Ovary (tissue), 9 donors: ENCODE data around the gene APH1A. TPM values are rescaled to one million over a fixed set of nuclear protein-coding genes. Genes with fewer than 3 reads are reported as not detected.

Experiments used
- DNase-seq, 5 donors: peaks; one replicate each; pipeline ENCODE4 v3.0.0-alpha.2; 2019 to 2020
- H3K27ac ChIP-seq, 2 donors: fragments of 200-600 bp; one replicate each; pipeline versions ENCODE4 v1.5.1 to v1.8.0; 2019 to 2022
- H3K27me3 ChIP-seq: fragments of 200-600 bp; one replicate; pipeline ENCODE4 v1.8.0; 2022
- H3K36me3 ChIP-seq: fragments of 200-600 bp; sonication (generic); one replicate; pipeline ENCODE4 v1.5.1; 2019
- H3K4me1 ChIP-seq: one replicate; pipeline ENCODE4 v1.8.1; 2013; ENCODE audit warnings: mild to moderate bottlenecking, moderate library complexity; ENCODE audit not compliant: insufficient read depth
- H3K4me3 ChIP-seq: fragments of 200-600 bp; sonication (generic); one replicate; pipeline ENCODE4 v1.5.1; 2017
- H3K9me3 ChIP-seq, 2 donors: fragments of 200-600 bp in 1 of 2; sonication (generic) in 1 of 2; one replicate each; pipeline versions ENCODE4 v1.5.1 to v1.8.1; 2013 to 2019; ENCODE audit warnings: mild to moderate bottlenecking in 1 of 2, moderate library complexity in 1 of 2
- CTCF ChIP-seq, 3 donors: fragments of 450-650 bp in 2 of 3; fragments of 200-600 bp in 1 of 3; IDR thresholded peaks; one replicate each; pipeline versions ENCODE4 v1.5.1 to v1.8.0; 2016 to 2022; ENCODE audit warnings: antibody characterized with exemption in 3 of 3, mild to moderate bottlenecking in 1 of 3
- EP300 ChIP-seq: sonication (generic); formaldehyde crosslinking; IDR thresholded peaks from one replicate; pipeline ENCODE4 v1.6.1; 2017; ENCODE audit warnings: antibody characterized with exemption
- POLR2A ChIP-seq: fragments of 450-650 bp; IDR thresholded peaks from one replicate; pipeline ENCODE4 v1.6.1; 2017; ENCODE audit warnings: antibody characterized with exemption, mild to moderate bottlenecking, moderate library complexity
- WGBS, 3 donors: extraction: QIAGEN DNeasy Blood & Tissue Kit in 1 of 3; methylation state at CpG; one replicate each; pipeline versions ENCODE4 v1.1.5 to v1.1.7; 2013 to 2017; 5-methylcytosine and 5-hydroxymethylcytosine counted together
- intact Hi-C, 4 donors: fragments of 100-400 bp; cut with DNase I; formaldehyde crosslinking; loops; one replicate each; pipeline versions ENCODE4 v1.11.0 to v1.15.1; 2022 to 2023
- polyA plus RNA-seq, 2 donors: library from polyadenylated mRNA; stranded (reverse); fragments of 200-250 nt in 1 of 2; fragments of 350-450 nt in 1 of 2; fragmentation: Illumina TruSeq in 1 of 2; extraction: RNeasy Lipid Tissue Mini Kit (QIAGEN cat#74804) in 1 of 2; gene quantifications; one replicate each; pipeline ENCODE4 v1.2.3, GENCODE V29; 2013 to 2014
- total RNA-seq, 7 donors: library from RNA; depleted of rRNA in 2 of 7; stranded (reverse); fragments of >200 nt in 2 of 7; fragmentation: NEBNext Ultra II Directional in 3 of 7; extraction: Animal tissue kit (Norgen Biotek cat#: 25700) in 3 of 7; gene quantifications; one replicate each; pipeline versions ENCODE4 v1.1.0 to v1.2.4, GENCODE V29; 2016 to 2023
- donor health status: DM: no; HTN: no; CAD: no; lungs with moderate emphysema.
- donor health status: DM: no; HTN: no; CAD: no.
- donor health status: Bipolar disorder and iron deficiency.
- donor health status: DM: yes; HTN: yes; CAD: no.
- donor health status: DM: no; HTN: no; CAD: no.
- donor health status: DM: yes; HTN: yes; CAD: no.

The APH1A gene
- total and polyA plus RNA-seq, 9 donors: 80.0 to 151 (median 116) TPM

GRCh38 chr1:150259758-150260669 lies 8.8 kb downstream of the APH1A start:
- no peak overlapping the region for H3K4me3 ChIP-seq
- H3K36me3 ChIP-seq: no peaks in the 10 kb centered on the region
- no peaks in the 10 kb centered on the region for H3K9me3 ChIP-seq
- intact Hi-C loops: no loop called here
- peak; percentile 62 to 85 (median 77) for DNase-seq
- H3K4me1 ChIP-seq: peaks cover 4% of the 10 kb centered on the region
- H3K27ac ChIP-seq: peak overlapping the region; percentile 50 to 72
- TF ChIP-seq POLR2A (no peak), CTCF (IDR thresholded peaks at IDR 0.05) (no peak), EP300 (no peak)
- 5 to 9% (median 6%) methylated on average over 11 of the region's 11 CpGs for WGBS, 3 donors
- no peaks in the 10 kb centered on the region for H3K27me3 ChIP-seq

DNA sequence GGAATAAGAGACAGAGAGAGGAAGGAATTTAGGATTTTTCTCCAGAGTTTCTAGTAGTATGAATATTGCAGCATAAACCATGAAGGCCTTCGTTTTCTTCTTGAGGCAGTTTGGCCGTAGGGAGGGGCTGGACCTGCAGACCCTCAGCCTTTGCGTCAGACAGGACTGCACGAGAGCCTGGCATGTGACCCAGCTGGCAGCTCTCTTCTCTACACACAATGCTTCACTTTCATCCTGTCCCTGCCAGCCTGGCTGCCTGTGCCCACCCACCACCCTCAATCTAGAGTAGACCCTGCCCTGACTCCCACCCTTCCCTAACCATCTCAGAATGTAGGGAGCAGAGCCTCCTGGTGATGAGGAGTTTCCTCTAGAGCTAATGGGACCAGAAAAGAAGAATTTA lies 9.6 kb downstream of the APH1A start:
- intact Hi-C loops: no loop called here
- no peaks in the 10 kb centered on the region for H3K9me3 ChIP-seq
- H3K27ac ChIP-seq: peak overlapping the region; percentile 50 to 72
- no peak for TF ChIP-seq POLR2A
- no peak for TF ChIP-seq EP300
- TF ChIP-seq CTCF (IDR thresholded peaks at IDR 0.05): no peak
- no peak overlapping the region for H3K4me3 ChIP-seq
- DNase-seq: peak in 3 of 5 donors; percentile 44 to 53 (median 46)
- H3K4me1 ChIP-seq: peaks cover 4% of the 10 kb centered on the region
- no peaks in the 10 kb centered on the region for H3K36me3 ChIP-seq
- WGBS, 3 donors: 33 to 41% (median 36%) methylated on average over 4 of the region's 4 CpGs
- no peaks in the 10 kb centered on the region for H3K27me3 ChIP-seq

DNA sequence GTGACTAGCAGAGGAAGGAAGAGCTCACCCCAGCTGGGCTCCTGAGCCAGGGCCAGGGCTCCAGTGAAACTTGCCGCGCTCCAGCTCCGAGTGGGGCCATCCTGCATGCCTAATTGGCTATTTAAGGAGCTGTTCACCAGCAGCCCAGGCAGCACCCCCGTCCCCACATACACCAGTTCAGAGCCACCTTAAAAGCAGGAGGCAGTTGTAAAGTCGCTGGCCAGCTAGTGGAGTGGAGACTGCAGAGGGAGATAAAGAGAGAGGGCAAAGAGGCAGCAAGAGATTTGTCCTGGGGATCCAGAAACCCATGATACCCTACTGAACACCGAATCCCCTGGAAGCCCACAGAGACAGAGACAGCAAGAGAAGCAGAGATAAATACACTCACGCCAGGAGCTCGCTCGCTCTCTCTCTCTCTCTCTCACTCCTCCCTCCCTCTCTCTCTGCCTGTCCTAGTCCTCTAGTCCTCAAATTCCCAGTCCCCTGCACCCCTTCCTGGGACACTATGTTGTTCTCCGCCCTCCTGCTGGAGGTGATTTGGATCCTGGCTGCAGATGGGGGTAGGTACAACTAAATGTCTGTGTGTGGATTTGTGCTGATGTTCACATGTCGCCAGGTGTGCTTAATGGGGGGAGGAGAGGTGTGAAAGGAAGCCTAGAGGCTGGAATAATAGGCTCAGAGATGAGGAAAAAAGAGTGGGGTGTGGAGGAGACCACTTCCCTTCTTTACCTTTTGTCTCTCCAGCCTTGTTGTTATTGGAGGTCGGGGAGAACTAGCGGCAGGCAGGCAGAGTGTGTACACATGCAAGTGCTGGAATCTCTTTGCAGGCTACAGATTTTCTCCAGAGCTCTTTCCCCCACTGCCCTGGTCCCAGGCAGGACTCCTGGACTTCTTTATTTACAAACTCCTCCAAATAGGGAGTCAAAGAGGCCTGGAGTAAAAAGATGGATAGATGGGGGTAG lies 10.9 kb downstream of the APH1A start, which contains the start of gene CA14:
Gene CA14 (plus strand): TSS at position 151 of the 962 bp plus-strand sequence. CDS start 355 bp downstream, at position 506.
- TF ChIP-seq CTCF (IDR thresholded peaks at IDR 0.05) (no peak), EP300 (no peak), POLR2A (no peak)
- H3K4me3 ChIP-seq: no peak within 1 kb of the TSS

More for the DNA sequence above, 10.9 kb downstream of the APH1A start, which contains the start of gene CA14:
- intact Hi-C loops: no loop called here
- peaks cover 4% of the 10 kb centered on the region for H3K4me1 ChIP-seq
- peak in 3 of 5 donors; percentile 34 to 45 (median 45) for DNase-seq
- no peaks in the 10 kb centered on the region for H3K36me3 ChIP-seq
- H3K27me3 ChIP-seq: no peaks in the 10 kb centered on the region
- 35 to 43% (median 36%) methylated on average over 13 of the region's 13 CpGs for WGBS, 3 donors
- peak within 1 kb of the TSS in 1 of 2 donors; percentile 72 for H3K27ac ChIP-seq
- H3K9me3 ChIP-seq: no peaks in the 10 kb centered on the region
